Stimulated activated CD8-positive, alpha-beta memory T cell treated with anti-CD3 and anti-CD28 coated beads, Interleukin-15, amount 100 ng/mL, for 1 hour (primary cell): ENCODE data around the gene CSKMT.
A peak's percentile ranks its signal among the peaks of the same experiment; 100 is the strongest.
"Not testable (repeated sequence)": the region's sequence is repeated elsewhere in the genome, so short reads cannot be mapped to it uniquely, and the experiment has no call there.

Experiments
- DNase-seq: peaks from one replicate; pipeline ENCODE4 v3.0.0-alpha.2; 2020; ENCODE audit warnings: low read depth

CSKMT gene

DNA sequence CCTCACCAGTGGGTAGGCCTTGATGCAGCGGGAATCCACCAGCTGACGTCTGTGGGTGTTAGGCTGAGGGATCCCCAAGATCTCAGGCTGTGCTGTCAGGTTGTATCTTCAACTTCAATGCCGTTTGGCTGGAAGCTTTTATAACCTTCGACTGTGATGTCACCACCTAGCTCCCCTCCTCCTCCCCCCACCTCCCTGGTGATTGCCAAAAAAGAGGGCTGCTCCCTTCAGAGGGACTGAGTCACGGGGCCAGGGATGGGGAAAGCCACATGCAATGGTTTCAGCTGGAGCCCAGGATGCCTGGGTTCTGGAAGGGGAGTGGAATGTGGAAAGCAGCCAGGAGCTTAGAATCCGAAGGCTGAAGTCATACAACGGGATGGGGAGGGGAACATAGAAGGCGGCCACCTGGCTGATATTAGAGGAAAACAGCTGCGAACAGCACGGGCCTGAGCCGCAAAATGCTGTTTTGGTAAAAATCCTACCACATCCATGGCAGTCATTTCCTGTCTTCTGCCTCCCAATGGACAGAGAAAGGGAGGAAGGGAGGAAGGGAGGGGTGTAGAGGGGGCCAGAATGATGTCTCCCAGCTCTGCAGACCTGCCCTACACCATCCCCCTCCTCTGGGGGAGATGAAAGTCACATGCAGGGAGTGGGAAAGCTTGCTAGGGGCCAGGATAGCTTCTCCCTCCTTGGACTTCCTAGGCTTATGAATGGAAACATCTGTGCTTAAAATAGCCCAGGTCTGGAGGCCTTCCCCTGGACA, 24.5 kb downstream of the CSKMT start, which contains the start of gene LRRN4CL:
Gene LRRN4CL, minus strand, starts transcription at position 110 of the 763 bp plus-strand sequence. CDS start 1,022 bp downstream, outside the sequence.
- DNase-seq: no peak

DNA sequence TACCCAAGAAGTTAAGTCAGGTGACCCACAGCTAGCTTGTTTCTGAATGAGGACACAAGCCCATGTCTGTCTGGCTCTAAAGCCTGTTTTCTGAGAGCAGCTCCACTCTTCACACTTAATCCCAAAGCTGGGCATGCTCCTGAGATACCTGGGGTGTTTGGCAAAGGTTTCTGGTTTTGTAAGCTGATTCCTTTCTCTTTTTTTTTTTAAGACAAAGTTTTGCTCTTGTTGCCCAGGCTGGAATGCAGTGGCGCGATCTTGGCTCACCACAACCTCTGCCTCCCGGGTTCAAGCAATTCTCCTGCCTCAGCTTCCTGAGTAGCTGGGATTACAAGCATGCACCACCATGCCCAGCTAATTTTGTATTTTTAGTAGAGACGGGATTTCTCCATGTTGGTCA, 28.5 kb downstream of the CSKMT start:
- DNase-seq: not testable (repeated sequence)

GRCh38 chr11:62694455-62695167, 29.5 kb downstream of the CSKMT start:
- DNase-seq: peak; percentile 69

DNA sequence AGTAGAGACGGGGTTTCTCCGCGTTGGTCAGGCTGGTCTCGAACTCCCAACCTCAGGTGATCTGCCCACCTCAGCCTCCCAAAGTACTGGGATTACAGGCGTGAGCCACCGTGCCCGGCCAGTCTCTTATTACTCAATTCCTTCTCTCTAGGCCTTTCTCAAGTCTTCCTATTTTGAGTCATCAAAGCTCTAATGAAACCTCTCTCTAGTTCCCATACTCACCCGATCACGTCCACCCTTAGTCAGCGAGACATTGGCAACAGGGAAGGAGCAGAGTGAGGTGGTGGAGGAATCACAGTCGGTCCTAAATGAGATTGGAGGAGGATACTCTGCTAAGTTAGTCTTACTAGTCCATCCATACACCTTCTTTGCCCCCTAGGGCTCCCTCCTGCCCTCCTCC, 37.1 kb downstream of the CSKMT start:
- no peak for DNase-seq

DNA sequence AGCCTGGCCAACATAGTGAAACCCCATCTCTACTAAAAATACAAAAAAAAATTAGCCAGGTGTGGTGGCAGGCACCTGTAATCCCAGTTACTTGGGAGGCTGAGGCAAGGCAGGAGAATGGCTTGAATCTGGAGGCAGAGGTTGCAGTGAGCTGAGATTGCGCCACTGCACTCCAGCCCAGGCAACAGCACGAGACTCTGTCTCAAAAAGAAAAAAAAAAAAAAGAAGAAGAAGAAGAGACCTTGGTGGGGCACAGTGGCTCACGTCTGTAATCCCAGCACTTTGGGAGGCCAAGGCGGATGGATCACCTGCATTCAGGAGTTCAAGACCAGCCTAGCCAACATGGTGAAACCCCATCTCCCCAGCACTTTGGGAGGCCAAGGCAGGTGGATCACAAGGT, 38.8 kb downstream of the CSKMT start:
- not testable (repeated sequence) for DNase-seq

DNA sequence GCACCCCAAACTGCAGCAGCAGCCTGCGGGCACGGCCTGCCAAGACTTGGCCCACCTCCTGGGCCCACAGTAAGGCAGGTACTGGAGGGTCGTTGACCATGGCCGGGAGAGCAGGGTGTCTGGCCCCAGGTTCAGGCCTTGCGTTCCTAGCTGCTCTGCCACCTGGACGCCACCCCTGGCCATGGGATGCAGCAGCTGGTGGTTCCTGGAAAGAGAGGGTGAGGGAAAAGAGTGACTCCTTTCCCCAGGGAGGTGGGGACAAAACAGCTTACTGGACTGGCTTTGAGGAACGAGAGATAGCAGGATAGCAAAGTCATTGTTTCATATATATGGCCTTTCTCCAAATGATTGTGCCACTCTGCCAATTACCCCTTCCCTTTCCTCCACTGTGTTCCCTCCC, 40.3 kb downstream of the CSKMT start:
- no peak for DNase-seq

GRCh38 chr11:62705880-62706849, 41.1 kb downstream of the CSKMT start:
- peak; percentile 88 for DNase-seq

DNA sequence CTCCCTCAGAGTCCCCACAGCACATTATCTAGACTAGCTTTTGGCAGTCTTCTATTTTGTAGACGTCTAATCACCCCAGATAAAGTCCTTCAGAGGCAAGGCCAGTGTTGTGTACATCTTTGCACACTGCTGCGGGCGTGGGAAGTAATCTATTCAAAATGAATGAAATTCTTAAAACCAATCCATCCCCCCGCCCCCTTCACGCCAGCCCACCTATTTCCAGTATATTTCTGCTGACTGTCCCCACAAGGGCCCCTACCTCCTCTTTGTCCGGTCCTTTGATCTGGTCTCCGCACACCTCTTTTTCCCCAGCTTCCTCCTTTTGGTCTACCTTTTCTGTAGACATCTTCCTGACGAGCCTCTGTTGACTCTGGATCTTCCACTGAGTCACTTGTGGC, 41.7 kb downstream of the CSKMT start:
- DNase-seq: no peak

- no peak for DNase-seq
Observed at GRCh38 chr11:62707277-62707861, 42.3 kb downstream of the CSKMT start, which contains the start of the genes BSCL2 and GNG3. Gene BSCL2, minus strand, starts transcription at chr11:62707424. Its CDS starts 229 bp downstream, at chr11:62707195. Gene GNG3, plus strand, starts transcription at chr11:62707676. Its CDS starts 620 bp downstream, at chr11:62708296.

GRCh38 chr11:62708392-62708791, 43.3 kb downstream of the CSKMT start:
- DNase-seq: no peak

- DNase-seq: no peak
Observed at GRCh38 chr11:62708793-62709192, 43.7 kb downstream of the CSKMT start.

DNA sequence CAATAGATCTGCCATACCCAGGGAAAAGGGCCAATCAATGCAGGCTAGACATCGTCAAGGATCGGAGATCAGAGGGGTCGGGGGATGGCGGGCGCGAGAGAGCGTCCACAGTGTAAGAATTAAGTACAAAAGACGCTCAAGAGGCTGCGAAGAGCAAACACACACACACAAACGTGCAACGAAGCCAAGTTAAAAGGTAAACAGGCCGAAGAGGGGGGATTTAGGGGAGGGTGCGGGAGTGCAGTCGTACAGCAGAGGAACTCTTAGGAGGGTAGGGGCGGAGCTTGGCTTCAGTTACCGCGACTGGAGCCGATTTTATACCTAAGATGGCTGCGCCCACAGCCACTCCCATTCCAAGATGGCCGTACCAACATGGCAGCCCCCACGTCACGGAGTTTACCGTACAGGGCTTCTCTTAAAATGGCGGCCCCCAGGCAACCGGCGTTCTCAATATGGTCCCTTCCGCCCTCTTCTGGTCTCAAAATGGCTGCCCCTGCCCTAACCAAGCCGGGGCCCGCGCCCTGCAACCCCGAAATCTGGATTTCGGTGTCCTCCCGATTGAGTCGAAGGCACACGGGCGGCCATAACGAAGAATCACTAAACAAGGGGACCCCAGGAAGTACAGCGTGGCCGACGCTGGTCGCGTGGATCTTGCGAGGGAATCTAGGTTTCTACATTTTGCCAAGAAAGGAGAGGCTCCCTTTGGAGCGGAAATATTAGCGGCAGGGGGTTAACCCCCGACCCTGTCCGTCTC, 44.3 kb downstream of the CSKMT start:
- DNase-seq: peak; percentile 93

- DNase-seq: no peak
Observed at GRCh38 chr11:62710001-62710345, 44.9 kb downstream of the CSKMT start.

DNA sequence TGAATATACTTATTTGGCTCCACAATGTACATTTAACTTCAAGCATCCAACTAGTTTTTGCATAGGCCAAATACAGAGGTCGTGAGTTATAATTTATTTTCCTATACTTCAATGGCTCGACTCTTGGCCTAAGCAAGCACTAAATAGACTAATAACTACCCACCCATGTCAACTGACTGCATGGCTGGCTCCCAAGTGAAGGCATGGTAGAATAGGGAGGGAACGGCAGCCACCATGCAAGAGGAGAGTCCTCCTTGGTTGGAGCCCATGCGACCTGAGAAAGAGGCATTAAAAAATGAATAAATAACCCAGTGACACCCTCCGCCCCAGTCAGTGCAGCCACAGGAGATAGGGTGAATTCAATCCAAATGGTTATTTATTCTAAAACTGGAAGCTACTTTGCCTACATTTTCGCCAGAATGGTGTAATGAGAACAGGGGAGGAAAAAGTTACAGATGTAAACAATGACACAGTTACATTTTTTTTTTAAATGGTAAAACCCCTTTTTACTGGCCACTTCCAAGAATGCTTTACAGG, 47.2 kb downstream of the CSKMT start:
- no peak for DNase-seq

- no peak for DNase-seq
Observed at GRCh38 chr11:62712861-62713260, 47.7 kb downstream of the CSKMT start.

DNA sequence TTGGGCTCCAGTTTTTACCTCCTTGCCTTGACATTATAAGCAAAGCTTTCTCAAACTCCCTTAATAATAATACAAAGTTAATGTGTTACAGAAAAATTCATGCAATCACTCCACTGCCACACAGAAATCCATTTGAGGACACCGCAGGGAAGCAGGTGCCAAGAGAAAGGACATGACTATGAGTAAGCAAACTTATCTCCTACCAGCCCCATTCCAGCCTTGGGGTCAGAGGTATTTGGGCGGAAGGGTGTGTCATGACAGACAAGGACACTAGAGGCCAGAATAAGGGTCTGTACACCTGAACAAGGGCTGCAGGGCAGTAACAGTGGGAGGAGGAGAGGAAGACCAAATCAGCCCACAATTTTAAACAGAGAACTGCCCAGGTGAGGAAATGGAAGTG, 48.2 kb downstream of the CSKMT start:
- DNase-seq: no peak

- no peak for DNase-seq
Observed at GRCh38 chr11:62715150-62716130, 50.3 kb downstream of the CSKMT start.

- DNase-seq: no peak
Observed at GRCh38 chr11:62716206-62716605, 51.1 kb downstream of the CSKMT start.

- DNase-seq: no peak
Observed at GRCh38 chr11:62716816-62717215, 51.7 kb downstream of the CSKMT start.
